ENCODE measurements around the gene UBASH3A. TPM values are rescaled to one million over a fixed set of nuclear protein-coding genes. Genes with fewer than 3 reads are reported as not detected.

UBASH3A gene
- total RNA-seq, 1 experiment from 2014 or later = 0.07 TPM

- ATAC-seq = no peak
- no TSS peak for BruUV-seq (replicated peaks)
- CTCF ChIA-PET = no interaction called here
- Histone ChIP-seq H3K9me2 (ENCODE audit: insufficient read depth) (no peaks in the 10 kb centered on the region), H3K27me3 (ENCODE audit: insufficient read depth, low read length) (peaks cover 3% of the 10 kb centered on the region; the same call in 1 of the 2 replicates), H3K4me2 (ENCODE audit: low read length) (no peak overlapping the region), H3K36me3 (ENCODE audit: control insufficient read depth in 1 of 2, insufficient read depth in 2 of 2, low read length in 2 of 2) (no peaks in the 10 kb centered on the region), H3K9me3 (ENCODE audit: control insufficient read depth in 1 of 2, insufficient read depth in 1 of 2, low read depth in 1 of 2, low read length in 2 of 2) (peaks cover 4 to 5% of the 10 kb centered on the region in 2 experiments; a peak in 2 of 4 replicates), H3K27ac (ENCODE audit: low read depth, low read length) (no peak overlapping the region), H3K9ac (ENCODE audit: low read length) (no peak overlapping the region), H4K20me1 (ENCODE audit: insufficient read depth) (no peaks in the 10 kb centered on the region), H3K79me2 (ENCODE audit: insufficient read depth, low read length) (no peaks in the 10 kb centered on the region), H2AFZ (ENCODE audit: low read depth, low read length, poor library complexity, severe bottlenecking) (no peak overlapping the region), H3K4me3 (replicated peaks in 1 of 2; ENCODE audit: low read depth in 1 of 2, low read length in 2 of 2) (no peak overlapping the region), H3K4me1 (ENCODE audit: control insufficient read depth in 1 of 2, insufficient read depth in 2 of 2, low read length in 2 of 2) (peaks cover 0 to 3% of the 10 kb centered on the region in 2 experiments; a peak in 1 of 4 replicates)
- RAD21 ChIA-PET (ENCODE audit: low non-redundant PET in 1 of 2, low total read pairs in 2 of 2, uncharacterized antibody in 2 of 2, unreplicated experiment in 2 of 2) = no interaction called here
- no peak for DNase-seq (ENCODE audit: low read depth, low spot score)
- TF ChIP-seq, protein P1, sequence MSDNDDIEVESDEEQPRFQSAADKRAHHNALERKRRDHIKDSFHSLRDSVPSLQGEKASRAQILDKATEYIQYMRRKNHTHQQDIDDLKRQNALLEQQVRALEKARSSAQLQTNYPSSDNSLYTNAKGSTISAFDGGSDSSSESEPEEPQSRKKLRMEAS (IDR thresholded peaks at IDR 0.05) = no peak
- TF ChIP-seq CBX3 (IDR thresholded peaks at IDR 0.05; ENCODE audit: low read depth) (no peak), RAD21 (IDR thresholded peaks at IDR 0.05; ENCODE audit: low read depth) (no peak), POLR2AphosphoS5 (IDR thresholded peaks at IDR 0.05; ENCODE audit: low read depth, low read length) (no peak), POLR2A (IDR thresholded peaks at IDR 0.05; ENCODE audit: borderline replicate concordance, extremely low read depth, insufficient read depth, insufficient read length) (no peak), YY1 (IDR thresholded peaks at IDR 0.05; ENCODE audit: extremely low read depth, insufficient replicate concordance, low read depth, low read length) (no peak), JUND (IDR thresholded peaks at IDR 0.05) (no peak), FOSL1 (IDR thresholded peaks at IDR 0.05; ENCODE audit: low read depth) (no peak), REST (IDR thresholded peaks at IDR 0.05; ENCODE audit: low read depth) (no peak), EZH2phosphoT487 (IDR thresholded peaks at IDR 0.05; ENCODE audit: borderline replicate concordance) (no peak), SRF (IDR thresholded peaks at IDR 0.05; ENCODE audit: low read depth) (no peak), ZFX (IDR thresholded peaks at IDR 0.05) (no peak)
- POLR2A ChIA-PET = no interaction called here
- intact Hi-C loops (cut with micrococcal nuclease) = loop anchor here (10.0 kb wide), 1 partner anchor 149 kb away; no protein-coding TSS in a partner anchor
Measured at GRCh38 chr21:42386034-42386591, 17.6 kb upstream of the UBASH3A start.

Data from HCT116 (cell line).